Prostate gland (tissue), 2 donors: Measurements from ENCODE around the gene TARP.

Source experiments
- DNase-seq: peaks from one replicate; pipeline ENCODE4 v3.0.0-alpha.2; 2019; ENCODE audit warnings: low spot score
- H3K27ac ChIP-seq, 2 donors: fragments of 200-600 bp; sonication (generic); 2 replicates each; pipeline ENCODE4 v1.5.1; 2017 to 2019
- H3K27me3 ChIP-seq: fragments of 200-600 bp; sonication (generic); replicated peaks from 2 replicates; pipeline ENCODE4 v1.5.1; 2019; ENCODE audit not compliant: insufficient read depth
- H3K36me3 ChIP-seq, 2 donors: fragments of 200-600 bp; sonication (generic); 1 replicate in 1 of 2; 2 replicates in 1 of 2; pipeline versions ENCODE4 v1.5.1 to v1.8.1; 2017 to 2019
- H3K4me1 ChIP-seq: fragments of 200-600 bp; sonication (generic); replicated peaks from 2 replicates; pipeline ENCODE4 v1.5.1; 2019
- H3K4me3 ChIP-seq, 2 donors: fragments of 200-600 bp; sonication (generic); 2 replicates each; pipeline ENCODE4 v1.5.1; 2017 to 2019
- H3K9me3 ChIP-seq: fragments of 200-600 bp; sonication (generic); 2 replicates; pipeline ENCODE4 v1.5.1; 2017
- CTCF ChIP-seq, 4 experiments: fragments of 200-600 bp in 2 of 4; fragments of 450-650 bp in 2 of 4; sonication (generic) in 2 of 4; IDR thresholded peaks; 1 replicate in 3 of 4; 2 replicates in 1 of 4; pipeline ENCODE4 v1.5.1; 2016 to 2019; ENCODE audit warnings: antibody characterized with exemption in 4 of 4, mild to moderate bottlenecking in 2 of 4, moderate library complexity in 2 of 4
- POLR2A ChIP-seq: fragments of 450-650 bp; IDR thresholded peaks from one replicate; pipeline ENCODE4 v1.6.1; 2016; ENCODE audit warnings: antibody characterized with exemption, mild to moderate bottlenecking
- POLR2AphosphoS5 ChIP-seq: sonication (generic); formaldehyde crosslinking; IDR thresholded peaks from one replicate; pipeline ENCODE4 v1.6.1; 2017; ENCODE audit warnings: antibody characterized with exemption
- WGBS: methylation state at CpG from one replicate; pipeline ENCODE4 v1.1.5; 2018; 5-methylcytosine and 5-hydroxymethylcytosine counted together
- intact Hi-C: fragments of 100-400 bp; cut with DNase I; formaldehyde crosslinking; loops from one replicate; pipeline ENCODE4 v1.14.2; 2022

TARP gene

GRCh38 chr7:38283809-38284208 is 10.4 kb upstream of the TARP start:
- Histone ChIP-seq H3K36me3 (no peaks in the 10 kb centered on the region), H3K4me1 (no peaks in the 10 kb centered on the region), H3K27ac (no peak overlapping the region), H3K4me3 (no peak overlapping the region), H3K27me3 (no peaks in the 10 kb centered on the region), H3K9me3 (no peaks in the 10 kb centered on the region)
- 63% methylated on average over 1 of the region's 1 CpG for WGBS
- no peak for DNase-seq
- intact Hi-C loops: no loop called here
- TF ChIP-seq POLR2A: no peak
- TF ChIP-seq CTCF (IDR thresholded peaks at IDR 0.05): no peak
- TF ChIP-seq POLR2AphosphoS5: no peak

GRCh38 chr7:38283107-38283506 is 9.7 kb upstream of the TARP start:
- no peak overlapping the region for H3K4me3 ChIP-seq
- 70% methylated on average over 4 of the region's 4 CpGs for WGBS
- no peak overlapping the region for H3K27ac ChIP-seq
- no peaks in the 10 kb centered on the region for H3K27me3 ChIP-seq
- no peaks in the 10 kb centered on the region for H3K4me1 ChIP-seq
- no peaks in the 10 kb centered on the region for H3K36me3 ChIP-seq
- no peak for DNase-seq
- intact Hi-C loops: no loop called here
- TF ChIP-seq POLR2AphosphoS5: no peak
- no peak for TF ChIP-seq CTCF (IDR thresholded peaks at IDR 0.05)
- TF ChIP-seq POLR2A: no peak
- H3K9me3 ChIP-seq: no peaks in the 10 kb centered on the region

- Histone ChIP-seq H3K4me1 (no peaks in the 10 kb centered on the region), H3K27me3 (no peaks in the 10 kb centered on the region), H3K27ac (no peak overlapping the region), H3K36me3 (no peaks in the 10 kb centered on the region), H3K4me3 (no peak overlapping the region), H3K9me3 (no peaks in the 10 kb centered on the region)
- intact Hi-C loops: no loop called here
- TF ChIP-seq CTCF (IDR thresholded peaks at IDR 0.05) (no peak), POLR2AphosphoS5 (no peak)
- DNase-seq: no peak
- 83% methylated on average over 3 of the region's 3 CpGs for WGBS
Observed at GRCh38 chr7:38282081-38282480, 8.6 kb upstream of the TARP start.

GRCh38 chr7:38281266-38281665 is 7.8 kb upstream of the TARP start:
- TF ChIP-seq POLR2AphosphoS5 (no peak), CTCF (IDR thresholded peaks at IDR 0.05) (no peak), POLR2A (no peak)
- Histone ChIP-seq H3K9me3 (no peaks in the 10 kb centered on the region), H3K27me3 (no peaks in the 10 kb centered on the region), H3K27ac (peak overlapping the region in 1 of 2 donors; percentile 36), H3K36me3 (no peaks in the 10 kb centered on the region), H3K4me1 (no peaks in the 10 kb centered on the region), H3K4me3 (no peak overlapping the region)
- intact Hi-C loops: no loop called here
- no peak for DNase-seq

GRCh38 chr7:38280707-38281106 is 7.3 kb upstream of the TARP start:
- DNase-seq: no peak
- Histone ChIP-seq H3K27ac (peak overlapping the region in 1 of 2 donors; percentile 36), H3K36me3 (no peaks in the 10 kb centered on the region), H3K27me3 (no peaks in the 10 kb centered on the region), H3K4me1 (no peaks in the 10 kb centered on the region), H3K9me3 (no peaks in the 10 kb centered on the region), H3K4me3 (no peak overlapping the region)
- intact Hi-C loops: no loop called here
- WGBS: 87% methylated on average over 3 of the region's 3 CpGs
- no peak for TF ChIP-seq POLR2AphosphoS5
- TF ChIP-seq CTCF (IDR thresholded peaks at IDR 0.05): no peak
- no peak for TF ChIP-seq POLR2A
